Measurements from ENCODE around the gene TRAPPC2L. TPM values are rescaled to one million over a fixed set of nuclear protein-coding genes. Genes with fewer than 3 reads are reported as not detected.

TRAPPC2L gene
- total RNA-seq, 3 donors from 2014 or later = 30.6 to 57.9 (median 40.7) TPM

DNA sequence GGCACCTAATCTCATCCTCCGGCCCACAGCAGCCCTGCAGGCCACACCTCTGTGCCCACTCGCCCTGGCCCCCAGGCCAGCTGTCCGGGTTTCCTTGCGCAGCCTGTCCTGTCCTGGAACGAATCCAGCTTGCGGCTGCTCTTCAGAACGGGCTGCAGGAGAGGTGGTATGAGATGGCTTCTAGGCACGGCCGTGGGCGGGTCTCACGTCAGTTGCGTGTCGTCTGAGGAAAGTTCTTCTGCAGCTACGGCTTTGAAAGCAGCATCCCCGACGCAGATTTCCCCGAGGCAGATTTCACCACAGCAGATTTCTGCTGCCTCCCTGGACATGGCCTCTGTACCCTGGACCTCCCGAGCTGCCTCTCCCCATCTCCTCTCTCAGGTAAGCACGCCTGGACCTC is 18.4 kb upstream of the TRAPPC2L start:
- intact Hi-C loops (cut with DNase I, micrococcal nuclease) = no loop called here
- no peaks in the 10 kb centered on the region for H3K36me3 ChIP-seq (ENCODE audit: low read depth)
- H3K4me1 ChIP-seq (ENCODE audit: low read depth) = no peaks in the 10 kb centered on the region
- ATAC-seq (no peak), DNase-seq (no peak)
- no peak for TF ChIP-seq CTCF (IDR thresholded peaks at IDR 0.05)
- no peak overlapping the region for H3K4me3 ChIP-seq
- no peaks in the 10 kb centered on the region for H3K9me3 ChIP-seq

DNA sequence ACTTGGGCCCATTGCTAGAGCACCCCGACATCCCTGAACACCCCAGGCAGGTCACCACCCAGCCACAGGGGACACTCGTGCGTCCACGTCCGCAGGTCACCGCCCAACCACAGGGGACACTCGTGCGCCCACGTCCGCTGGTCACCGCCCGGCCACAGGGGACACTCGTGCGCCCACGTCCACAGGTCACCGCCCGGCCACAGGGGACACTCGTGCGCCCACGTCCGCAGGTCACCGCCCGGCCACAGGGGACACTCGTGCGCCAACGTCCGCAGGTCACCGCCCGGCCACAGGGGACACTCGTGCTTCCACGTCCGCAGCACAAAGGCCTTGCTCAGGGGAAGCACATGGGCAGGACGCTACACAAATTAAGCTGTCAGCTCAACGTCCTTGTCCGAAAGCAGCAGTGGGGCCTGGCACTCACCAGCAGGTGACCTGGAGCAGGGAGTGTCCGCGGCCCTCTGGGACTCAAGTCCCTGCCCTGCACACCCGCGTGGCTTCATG is 17.8 kb upstream of the TRAPPC2L start:
- TF ChIP-seq CTCF (IDR thresholded peaks at IDR 0.05) = no peak
- H3K9me3 ChIP-seq = no peaks in the 10 kb centered on the region
- intact Hi-C loops (cut with DNase I, micrococcal nuclease) = no loop called here
- H3K4me1 ChIP-seq (ENCODE audit: low read depth) = no peaks in the 10 kb centered on the region
- DNase-seq (no peak), ATAC-seq (no peak)
- no peaks in the 10 kb centered on the region for H3K36me3 ChIP-seq (ENCODE audit: low read depth)
- H3K4me3 ChIP-seq = no peak overlapping the region

DNA sequence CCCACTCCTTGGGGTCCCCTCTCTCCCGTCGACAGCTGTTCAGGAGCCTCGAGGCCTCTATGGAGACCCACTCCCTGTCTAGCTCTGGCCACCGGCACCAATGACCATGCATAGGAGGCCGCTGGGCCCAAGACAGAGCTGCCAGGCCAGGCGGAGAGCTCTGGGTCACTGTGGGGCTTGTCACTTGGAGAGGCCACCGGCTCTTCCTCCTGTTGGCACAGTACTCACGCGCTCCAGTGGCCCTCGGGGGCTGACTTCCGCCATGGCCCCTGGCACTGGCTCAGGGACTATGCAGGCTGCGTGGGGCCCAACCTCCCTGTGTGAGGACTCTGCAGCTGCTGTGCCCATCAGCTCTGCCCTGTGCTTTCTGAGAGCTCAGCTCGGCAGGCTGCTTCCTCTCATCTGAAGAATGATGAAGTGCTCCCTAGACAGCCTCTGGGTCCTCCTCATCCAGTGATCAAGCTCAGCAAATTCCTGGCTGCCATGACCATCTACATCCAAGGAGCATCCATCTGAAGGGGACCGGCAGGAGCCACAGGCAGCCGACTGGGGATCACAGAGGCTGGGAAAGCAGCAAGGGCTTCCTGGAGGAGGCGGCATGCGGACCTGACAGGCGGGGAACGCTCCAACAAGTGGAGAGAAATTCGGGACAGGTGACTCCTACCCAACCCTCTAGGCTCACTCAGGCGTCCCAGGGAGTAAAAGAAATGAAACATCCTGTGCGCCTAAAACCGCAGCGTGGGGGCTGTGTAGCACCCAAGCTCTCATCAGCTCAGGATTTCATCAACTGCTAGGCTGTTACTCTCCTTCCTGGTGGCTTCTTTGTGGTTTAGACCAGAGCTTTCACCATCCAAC is 17.0 kb upstream of the TRAPPC2L start:
- TF ChIP-seq CTCF (IDR thresholded peaks at IDR 0.05) = no peak

DNA sequence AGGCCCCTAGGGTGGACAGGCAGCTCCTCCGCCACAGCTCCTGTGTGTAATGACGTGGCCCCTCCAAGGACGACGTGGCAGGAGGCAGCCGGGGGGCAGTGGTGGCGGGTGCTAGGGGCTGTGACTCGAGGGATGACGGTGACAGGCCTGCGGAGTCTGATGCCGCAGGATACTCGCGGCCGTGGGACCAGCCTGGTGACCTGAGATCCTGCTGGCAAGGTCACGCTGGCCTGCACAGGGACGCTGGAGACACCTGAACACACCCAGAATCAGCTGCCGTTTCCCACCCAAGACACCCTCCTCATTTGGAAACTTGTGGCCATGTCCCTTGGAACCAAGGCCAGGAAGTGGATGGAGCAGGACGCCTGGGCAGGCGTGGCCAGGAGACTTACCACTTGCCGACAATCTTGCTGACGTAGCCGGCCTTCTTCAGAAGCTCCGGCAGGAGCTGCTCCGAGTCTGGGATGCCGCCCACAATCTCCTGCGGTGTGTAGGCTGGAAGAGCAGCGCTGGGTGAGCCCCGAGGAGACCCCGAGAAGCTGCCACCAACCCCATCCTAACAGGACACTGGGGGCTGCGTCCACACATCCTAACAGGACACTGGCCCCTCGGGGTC is 16.2 kb upstream of the TRAPPC2L start:
- no peaks in the 10 kb centered on the region for H3K36me3 ChIP-seq (ENCODE audit: low read depth)
- ATAC-seq = no peak

More for the DNA sequence above, 17.0 kb upstream of the TRAPPC2L start:
- ATAC-seq (no peak), DNase-seq (no peak)
- Histone ChIP-seq H3K36me3 (ENCODE audit: low read depth) (no peaks in the 10 kb centered on the region), H3K9me3 (no peaks in the 10 kb centered on the region), H3K4me3 (no peak overlapping the region), H3K4me1 (ENCODE audit: low read depth) (no peaks in the 10 kb centered on the region)
- intact Hi-C loops (cut with DNase I, micrococcal nuclease) = no loop called here

More for the DNA sequence above, 16.2 kb upstream of the TRAPPC2L start:
- Histone ChIP-seq H3K9me3 (no peaks in the 10 kb centered on the region), H3K4me1 (ENCODE audit: low read depth) (no peaks in the 10 kb centered on the region), H3K4me3 (no peak overlapping the region)
- no peak for TF ChIP-seq CTCF (IDR thresholded peaks at IDR 0.05)
- intact Hi-C loops (cut with DNase I, micrococcal nuclease) = no loop called here
- no peak for DNase-seq

Measured in mucosa of descending colon (tissue), 3 donors.